NCI-H446 (cell line): ENCODE measurements around the gene INO80B.
"Not testable (repeated sequence)": the region's sequence is repeated elsewhere in the genome, so short reads cannot be mapped to it uniquely, and the experiment has no call there.

Source experiments
- DNase-seq, 2 experiments: peaks; one replicate each; lab custom pipeline; 2025; lab: John Stamatoyannopoulos, UW

The INO80B gene

GRCh38 chr2:74426181-74426758 lies 28.6 kb upstream of the INO80B start:
- no peak for DNase-seq

GRCh38 chr2:74427551-74427950 lies 27.3 kb upstream of the INO80B start:
- no peak for DNase-seq

- DNase-seq: no peak
Measured at GRCh38 chr2:74428675-74429074, 26.2 kb upstream of the INO80B start.

- no peak for DNase-seq
Measured at GRCh38 chr2:74429487-74430451, 25.1 kb upstream of the INO80B start.

GRCh38 chr2:74430502-74430901 lies 24.4 kb upstream of the INO80B start:
- DNase-seq: no peak

GRCh38 chr2:74436111-74436805 lies 18.6 kb upstream of the INO80B start:
- no peak for DNase-seq

- DNase-seq: no peak
Measured at GRCh38 chr2:74436848-74437695, 17.8 kb upstream of the INO80B start.

GRCh38 chr2:74438248-74438647 lies 16.6 kb upstream of the INO80B start:
- DNase-seq: no peak

- no peak for DNase-seq
Measured at GRCh38 chr2:74439373-74439772, 15.5 kb upstream of the INO80B start.

GRCh38 chr2:74439803-74440377 lies 15.0 kb upstream of the INO80B start:
- no peak for DNase-seq

- DNase-seq: peak in 1 of 2 experiments; percentile 74
Measured at GRCh38 chr2:74440378-74441169, 14.3 kb upstream of the INO80B start.

- DNase-seq: no peak
Measured at GRCh38 chr2:74441170-74441689, 13.7 kb upstream of the INO80B start.

GRCh38 chr2:74441690-74442482 lies 13.0 kb upstream of the INO80B start, which contains the start of gene RTKN:
RTKN (minus strand) TSS chr2:74441937; CDS start chr2:74441816, 121 bp downstream.
- no peak for DNase-seq

GRCh38 chr2:74442483-74443297 lies 12.2 kb upstream of the INO80B start:
- DNase-seq: not testable (repeated sequence)

- DNase-seq: peak in 1 of 2 experiments; percentile 42
Measured at GRCh38 chr2:74444498-74445318, 10.2 kb upstream of the INO80B start.

- DNase-seq: no peak
Measured at GRCh38 chr2:74447230-74447999, 7.5 kb upstream of the INO80B start.

GRCh38 chr2:74448771-74449170 lies 6.1 kb upstream of the INO80B start:
- no peak for DNase-seq
